ENCODE data around the gene SLC6A17.

DNA sequence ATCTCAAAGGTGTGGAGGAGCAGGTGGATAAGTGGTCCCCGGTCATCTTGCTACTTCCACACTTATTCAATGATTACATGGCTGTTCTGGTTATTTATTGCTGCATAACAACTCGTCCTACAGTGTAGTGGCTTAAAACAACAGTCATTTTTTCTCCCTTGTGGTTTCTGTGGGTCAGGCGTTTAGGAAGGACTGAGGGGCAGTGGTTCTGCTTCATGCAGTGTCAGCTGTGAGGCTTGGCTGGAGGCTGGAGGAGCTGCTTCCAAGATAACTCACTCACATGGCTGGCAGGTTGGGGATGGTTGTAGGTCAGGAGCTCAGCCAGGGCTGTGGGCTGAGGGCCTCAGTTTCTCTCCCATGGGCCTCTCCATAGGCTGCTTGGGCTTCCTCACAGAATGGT lies 5.9 kb upstream of the SLC6A17 start:
- TF ChIP-seq POLR2A (IDR thresholded peaks at IDR 0.05; ENCODE audit: low read depth, low read length) (no peak), POU2F2 (IDR thresholded peaks at IDR 0.05; ENCODE audit: low read depth, low read length) (no peak), POLR2AphosphoS5 (IDR thresholded peaks at IDR 0.05; ENCODE audit: low read depth, low read length) (no peak), TAF1 (IDR thresholded peaks at IDR 0.05; ENCODE audit: low read depth, low read length) (no peak), SPI1 (IDR thresholded peaks at IDR 0.05; ENCODE audit: low read depth, low read length) (no peak), PAX5 (IDR thresholded peaks at IDR 0.05; ENCODE audit: insufficient read depth, low read length, severe bottlenecking) (no peak)

Measured in GM12891 (cell line).